Measurements from ENCODE around the gene YPEL4. TPM values are rescaled to one million over a fixed set of nuclear protein-coding genes. Genes with fewer than 3 reads are reported as not detected.
"Not testable (repeated sequence)": the region's sequence is repeated elsewhere in the genome, so short reads cannot be mapped to it uniquely, and the experiment has no call there.

Gene YPEL4
- total RNA-seq, 1 experiment from 2014 or later, result 0.04 TPM

- H3K27me3 ChIP-seq, result no peaks in the 10 kb centered on the region
- H3K4me3 ChIP-seq, result peak overlapping the region; percentile 79
- H3K9me3 ChIP-seq (replicated peaks), result no peaks in the 10 kb centered on the region
- no peaks in the 10 kb centered on the region for H3K4me1 ChIP-seq
- DNase-seq, result no peak
- peaks cover 24% of the 10 kb centered on the region for H3K36me3 ChIP-seq
- H3K27ac ChIP-seq, result peak overlapping the region; percentile 9; the same call in 1 of the 2 replicates
Observed at GRCh38 chr11:57658023-57658361, 8.3 kb upstream of the YPEL4 start.

GRCh38 chr11:57657194-57658022 is 7.7 kb upstream of the YPEL4 start, which contains the start of gene CLP1:
Gene CLP1 (plus strand): TSS chr11:57657762. CDS start chr11:57659477, 1,715 bp downstream.
- Histone ChIP-seq H3K36me3 (peaks cover 23% of the 10 kb centered on the region), H3K27me3 (no peaks in the 10 kb centered on the region), H3K27ac (peak within 1 kb of the TSS; percentile 9; the same call in 1 of the 2 replicates), H3K9me3 (replicated peaks) (no peaks in the 10 kb centered on the region), H3K4me3 (peak within 1 kb of the TSS; percentile 79), H3K4me1 (no peaks in the 10 kb centered on the region)
- DNase-seq, result peak; percentile 99

GRCh38 chr11:57656885-57657193 is 7.1 kb upstream of the YPEL4 start:
- Histone ChIP-seq H3K4me1 (no peaks in the 10 kb centered on the region), H3K27me3 (no peaks in the 10 kb centered on the region), H3K27ac (peak overlapping the region; percentile 3; the same call in 1 of the 2 replicates), H3K4me3 (peak overlapping the region; percentile 79), H3K36me3 (peaks cover 20% of the 10 kb centered on the region), H3K9me3 (replicated peaks) (no peaks in the 10 kb centered on the region)
- no peak for DNase-seq

GRCh38 chr11:57653163-57653562 is 3.5 kb upstream of the YPEL4 start:
- Histone ChIP-seq H3K27ac (no peak overlapping the region), H3K4me3 (no peak overlapping the region)
- no peak for DNase-seq

GRCh38 chr11:57652662-57653061 is 3.0 kb upstream of the YPEL4 start:
- H3K4me1 ChIP-seq, result peaks cover 26% of the 10 kb centered on the region
- H3K27me3 ChIP-seq, result no peaks in the 10 kb centered on the region
- H3K4me3 ChIP-seq, result no peak overlapping the region
- H3K9me3 ChIP-seq (replicated peaks), result no peaks in the 10 kb centered on the region
- no peak for DNase-seq
- H3K27ac ChIP-seq, result no peak overlapping the region
- no peaks in the 10 kb centered on the region for H3K36me3 ChIP-seq

More at GRCh38 chr11:57653163-57653562, 3.5 kb upstream of the YPEL4 start:
- Histone ChIP-seq H3K36me3 (no peaks in the 10 kb centered on the region), H3K27me3 (no peaks in the 10 kb centered on the region), H3K9me3 (replicated peaks) (no peaks in the 10 kb centered on the region), H3K4me1 (peaks cover 21% of the 10 kb centered on the region)

- not testable (repeated sequence) for H3K9me3 ChIP-seq (replicated peaks); H3K36me3 ChIP-seq; H3K27me3 ChIP-seq; H3K27ac ChIP-seq; H3K4me3 ChIP-seq; DNase-seq
- H3K4me1 ChIP-seq, result peaks cover 31% of the 10 kb centered on the region
Observed at GRCh38 chr11:57652230-57652629, 2.5 kb upstream of the YPEL4 start.

GRCh38 chr11:57651408-57651807 is 1.7 kb upstream of the YPEL4 start:
- H3K9me3 ChIP-seq (replicated peaks), result no peaks in the 10 kb centered on the region
- no peak overlapping the region for H3K27ac ChIP-seq
- H3K36me3 ChIP-seq, result no peaks in the 10 kb centered on the region
- peaks cover 34% of the 10 kb centered on the region for H3K4me1 ChIP-seq
- H3K4me3 ChIP-seq, result no peak overlapping the region
- no peak for DNase-seq
- no peaks in the 10 kb centered on the region for H3K27me3 ChIP-seq

- H3K27ac ChIP-seq, result no peak overlapping the region
- H3K9me3 ChIP-seq (replicated peaks), result no peaks in the 10 kb centered on the region
- DNase-seq, result no peak
- peaks cover 34% of the 10 kb centered on the region for H3K4me1 ChIP-seq
- no peaks in the 10 kb centered on the region for H3K36me3 ChIP-seq
- H3K27me3 ChIP-seq, result no peaks in the 10 kb centered on the region
- H3K4me3 ChIP-seq, result no peak overlapping the region
Observed at GRCh38 chr11:57650739-57651090, 1.0 kb upstream of the YPEL4 start.

GRCh38 chr11:57648801-57649735 is 644 bp downstream of the YPEL4 start:
- no peak overlapping the region; the same call in 1 of the 2 replicates for H3K27ac ChIP-seq
- no peaks in the 10 kb centered on the region for H3K36me3 ChIP-seq
- no peaks in the 10 kb centered on the region for H3K9me3 ChIP-seq (replicated peaks)
- H3K27me3 ChIP-seq, result no peaks in the 10 kb centered on the region
- peak; percentile 58 to 64 for DNase-seq
- peaks cover 39% of the 10 kb centered on the region for H3K4me1 ChIP-seq
- no peak overlapping the region for H3K4me3 ChIP-seq

- H3K4me1 ChIP-seq, result peaks cover 39% of the 10 kb centered on the region
- H3K9me3 ChIP-seq (replicated peaks), result no peaks in the 10 kb centered on the region
- peak; percentile 69 to 81 for DNase-seq
- H3K27ac ChIP-seq, result no peak overlapping the region; the same call in 1 of the 2 replicates
- H3K36me3 ChIP-seq, result no peaks in the 10 kb centered on the region
- no peak overlapping the region for H3K4me3 ChIP-seq
- no peaks in the 10 kb centered on the region for H3K27me3 ChIP-seq
Observed at GRCh38 chr11:57647960-57648800, 1.5 kb downstream of the YPEL4 start.

GRCh38 chr11:57647372-57647771 is 2.3 kb downstream of the YPEL4 start:
- Histone ChIP-seq H3K9me3 (replicated peaks) (no peaks in the 10 kb centered on the region), H3K27ac (no peak overlapping the region), H3K36me3 (no peaks in the 10 kb centered on the region), H3K4me1 (peaks cover 39% of the 10 kb centered on the region), H3K27me3 (no peaks in the 10 kb centered on the region), H3K4me3 (no peak overlapping the region)
- DNase-seq, result no peak

GRCh38 chr11:57646799-57647303 is 2.9 kb downstream of the YPEL4 start:
- DNase-seq, result no peak
- Histone ChIP-seq H3K27ac (no peak overlapping the region), H3K9me3 (replicated peaks) (no peaks in the 10 kb centered on the region), H3K27me3 (no peaks in the 10 kb centered on the region), H3K4me1 (peaks cover 39% of the 10 kb centered on the region), H3K4me3 (no peak overlapping the region), H3K36me3 (peaks cover 1% of the 10 kb centered on the region)

- Histone ChIP-seq H3K27me3 (no peaks in the 10 kb centered on the region), H3K4me1 (peaks cover 39% of the 10 kb centered on the region), H3K9me3 (replicated peaks) (no peaks in the 10 kb centered on the region), H3K4me3 (no peak overlapping the region), H3K36me3 (peaks cover 7% of the 10 kb centered on the region), H3K27ac (no peak overlapping the region)
- DNase-seq, result no peak
Observed at GRCh38 chr11:57646194-57646798, 3.4 kb downstream of the YPEL4 start.

- Histone ChIP-seq H3K4me1 (peaks cover 39% of the 10 kb centered on the region), H3K27ac (no peak overlapping the region), H3K4me3 (no peak overlapping the region), H3K9me3 (replicated peaks) (no peaks in the 10 kb centered on the region), H3K27me3 (no peaks in the 10 kb centered on the region), H3K36me3 (peaks cover 13% of the 10 kb centered on the region)
- DNase-seq, result no peak
Observed at GRCh38 chr11:57645689-57646085, 4.0 kb downstream of the YPEL4 start.
